ENCODE data around the gene HAUS7.

- no peak for TF ChIP-seq EZH2 (IDR thresholded peaks at IDR 0.05; ENCODE audit: insufficient read depth, poor library complexity, severe bottlenecking)
- TF ChIP-seq EZH2phosphoT487 (IDR thresholded peaks at IDR 0.05; ENCODE audit: insufficient read depth, low read depth), result no peak
Observed at GRCh38 chrX:153514259-153514658, 43.9 kb upstream of the HAUS7 start.
